GM21576 (cell line): ENCODE results near the gene FAF1.
"Not testable (repeated sequence)": the region's sequence is repeated elsewhere in the genome, so short reads cannot be mapped to it uniquely, and the experiment has no call there.

Experiments used
- ATAC-seq: cut with Tn5 transposase; IDR thresholded peaks from one replicate; pipeline ENCODE4 v1.9.1; 2021; ENCODE audit warnings: mild to moderate bottlenecking, moderate library complexity; ENCODE audit not compliant: unreplicated experiment

The FAF1 gene

GRCh38 chr1:50917138-50918137 is 42.6 kb downstream of the FAF1 start:
- no peak for ATAC-seq

GRCh38 chr1:50915621-50916020 is 44.4 kb downstream of the FAF1 start:
- no peak for ATAC-seq

GRCh38 chr1:50913954-50914353 is 46.1 kb downstream of the FAF1 start:
- ATAC-seq, result no peak

GRCh38 chr1:50910356-50910755 is 49.7 kb downstream of the FAF1 start:
- not testable (repeated sequence) for ATAC-seq

GRCh38 chr1:50907610-50908009 is 52.5 kb downstream of the FAF1 start:
- not testable (repeated sequence) for ATAC-seq

GRCh38 chr1:50906050-50906449 is 54.0 kb downstream of the FAF1 start:
- not testable (repeated sequence) for ATAC-seq

- ATAC-seq, result no peak
These were observed 57.6 kb downstream of the FAF1 start for GRCh38 chr1:50902419-50902818.

- no peak for ATAC-seq
These were observed 58.2 kb downstream of the FAF1 start for GRCh38 chr1:50901872-50902271.

GRCh38 chr1:50898773-50899172 is 61.3 kb downstream of the FAF1 start:
- ATAC-seq, result no peak

- no peak for ATAC-seq
These were observed 65.7 kb downstream of the FAF1 start for GRCh38 chr1:50894340-50894739.

- ATAC-seq, result no peak
These were observed 66.6 kb downstream of the FAF1 start for GRCh38 chr1:50893466-50893865.

- ATAC-seq, result not testable (repeated sequence)
These were observed 72.5 kb downstream of the FAF1 start for GRCh38 chr1:50887555-50887954.

- ATAC-seq, result no peak
These were observed 79.7 kb downstream of the FAF1 start for GRCh38 chr1:50880373-50880772.

GRCh38 chr1:50879137-50879536 is 80.9 kb downstream of the FAF1 start:
- no peak for ATAC-seq

- no peak for ATAC-seq
These were observed 81.6 kb downstream of the FAF1 start for GRCh38 chr1:50878434-50878833.

- no peak for ATAC-seq
These were observed 82.4 kb downstream of the FAF1 start for GRCh38 chr1:50877641-50878040.

GRCh38 chr1:50873458-50874187 is 86.4 kb downstream of the FAF1 start:
- ATAC-seq, result peak; percentile 94

GRCh38 chr1:50864845-50865244 is 95.2 kb downstream of the FAF1 start:
- not testable (repeated sequence) for ATAC-seq

GRCh38 chr1:50861772-50862171 is 98.3 kb downstream of the FAF1 start:
- ATAC-seq, result no peak

- ATAC-seq, result no peak
These were observed 99.4 kb downstream of the FAF1 start for GRCh38 chr1:50860702-50861101.

GRCh38 chr1:50860256-50860655 is 99.8 kb downstream of the FAF1 start:
- no peak for ATAC-seq

GRCh38 chr1:50859657-50860056 is 100.4 kb downstream of the FAF1 start:
- ATAC-seq, result no peak
